CD4-positive, alpha-beta memory T cell (primary cell): Measurements from ENCODE around the gene ILK. TPM values are rescaled to one million over a fixed set of nuclear protein-coding genes. Genes with fewer than 3 reads are reported as not detected.
A peak's percentile ranks its signal among the peaks of the same experiment; 100 is the strongest.

Experiments used
- CTCF ChIA-PET: fragments of 350-600 bp; sonication (Branson Sonifier 250); formaldehyde crosslinking; loops from one replicate; lab custom pipeline; 2021; ENCODE audit warnings: inconsistent platforms; ENCODE audit not compliant: partially characterized antibody; lab: Charles Lee
- POLR2A ChIA-PET: fragments of 350-600 bp; sonication (Branson Sonifier 250); formaldehyde crosslinking; loops from one replicate; lab custom pipeline; 2021; ENCODE audit not compliant: partially characterized antibody; lab: Charles Lee
- DNase-seq, 5 donors: peaks; one replicate each; pipeline versions ENCODE4 v3.0.0 to v3.0.0-alpha.2; 2020 to 2022; ENCODE audit warnings: mixed read lengths in 1 of 5
- H3K27ac ChIP-seq: one replicate; pipeline ENCODE4 v1.7.0; 2013; ENCODE audit warnings: low read depth, low read length
- H3K27me3 ChIP-seq: 2 replicates; pipeline ENCODE4 v1.7.0; 2013; ENCODE audit warnings: mild to moderate bottlenecking, low read length, moderate library complexity; ENCODE audit not compliant: insufficient read depth
- H3K36me3 ChIP-seq: 2 replicates; pipeline ENCODE4 v1.7.0; 2013; ENCODE audit warnings: mild to moderate bottlenecking, low read length, moderate library complexity; ENCODE audit not compliant: insufficient read depth
- H3K4me1 ChIP-seq: 2 replicates; pipeline ENCODE4 v1.7.0; 2013; ENCODE audit warnings: mild to moderate bottlenecking, low read length, moderate library complexity; ENCODE audit not compliant: insufficient read depth
- H3K4me3 ChIP-seq, 2 donors: one replicate each; pipeline ENCODE4 v1.7.0; 2013; ENCODE audit warnings: low read length in 2 of 2, mild to moderate bottlenecking in 1 of 2
- H3K9me3 ChIP-seq, 2 donors: one replicate each; pipeline ENCODE4 v1.7.0; 2013; ENCODE audit warnings: low read length in 2 of 2, control low read depth in 1 of 2; ENCODE audit not compliant: control insufficient read depth in 1 of 2
- H3K27ac Mint-ChIP-seq, 7 donors: one replicate each; pipeline ENCODE4 v1.8.0; 2020 to 2021; ENCODE audit warnings: mixed read lengths in 7 of 7, mild to moderate bottlenecking in 6 of 7, inconsistent platforms in 3 of 7, moderate library complexity in 3 of 7
- H3K27me3 Mint-ChIP-seq, 2 donors: one replicate each; pipeline ENCODE4 v1.8.0; 2020 to 2021; ENCODE audit warnings: mixed read lengths in 2 of 2
- H3K36me3 Mint-ChIP-seq, 2 donors: one replicate each; pipeline ENCODE4 v1.8.0; 2020 to 2021; ENCODE audit warnings: mixed read lengths in 2 of 2, inconsistent platforms in 1 of 2, mild to moderate bottlenecking in 1 of 2
- H3K4me1 Mint-ChIP-seq, 4 donors: one replicate each; pipeline ENCODE4 v1.8.0; 2020 to 2021; ENCODE audit warnings: mixed read lengths in 4 of 4, mild to moderate bottlenecking in 1 of 4
- H3K4me3 Mint-ChIP-seq, 8 donors: one replicate each; pipeline ENCODE4 v1.8.0; 2020 to 2021; ENCODE audit warnings: mixed read lengths in 8 of 8, mild to moderate bottlenecking in 7 of 8, moderate library complexity in 6 of 8, inconsistent platforms in 3 of 8
- H3K9me3 Mint-ChIP-seq, 8 donors: one replicate each; pipeline ENCODE4 v1.8.0; 2020 to 2021; ENCODE audit warnings: mixed read lengths in 8 of 8, mild to moderate bottlenecking in 5 of 8, inconsistent platforms in 3 of 8, moderate library complexity in 1 of 8
- intact Hi-C: fragments of 100-400 bp; cut with micrococcal nuclease; formaldehyde crosslinking; loops from one replicate; pipeline ENCODE4 v1.15.1; 2023
- polyA plus RNA-seq, 2 donors: library from polyadenylated mRNA; unstranded; fragments of 300-500 nt; fragmentation: Illumina TruSeq; gene quantifications; one replicate each; pipeline ENCODE4 v1.2.3, GENCODE V29; 2021
- total RNA-seq, 2 experiments: library from RNA; stranded (reverse); gene quantifications; one replicate each; pipeline ENCODE4 v1.2.3, GENCODE V29; 2021

ILK gene
- total and polyA plus RNA-seq, 4 experiments from 2014 or later, result 121 to 132 (median 130) TPM

DNA sequence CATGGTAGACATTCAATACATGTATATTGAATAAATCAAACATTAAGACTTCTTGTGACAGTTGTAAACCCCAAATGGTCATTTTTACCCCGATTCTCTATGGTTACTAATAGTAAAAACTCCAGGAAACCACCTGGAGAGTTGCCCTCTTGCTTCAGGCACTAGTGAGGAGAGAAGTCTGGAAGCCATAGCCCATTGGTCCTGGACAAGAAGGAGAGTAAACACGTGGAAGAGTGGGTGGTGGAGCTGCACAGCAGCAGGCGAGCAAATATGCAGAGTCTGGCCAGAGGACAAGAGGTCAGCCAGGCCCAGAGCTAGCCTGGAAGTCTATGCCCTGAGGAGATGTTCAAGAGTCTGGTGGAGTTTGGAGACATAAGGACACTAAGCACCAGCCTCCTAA is 34.3 kb downstream of the ILK start:
- Mint-ChIP-seq H3K27ac (no peak overlapping the region), H3K9me3 (no peaks in the 10 kb centered on the region), H3K27me3 (peaks cover 0 to 2% of the 10 kb centered on the region in 2 donors), H3K4me1 (peaks cover 0 to 6% (median 0%) of the 10 kb centered on the region in 4 donors), H3K4me3 (no peak overlapping the region), H3K36me3 (no peaks in the 10 kb centered on the region)
- H3K4me3 ChIP-seq, result no peak overlapping the region
- no peaks in the 10 kb centered on the region for H3K27me3 ChIP-seq
- intact Hi-C loops, result no loop called here
- no peak for DNase-seq
- ChIA-PET CTCF (interaction anchor here (3.1 kb wide), 1 partner anchor 106 kb away, joined by 10 read pairs; no protein-coding TSS in a partner anchor), POLR2A (no interaction called here)
- no peaks in the 10 kb centered on the region for H3K36me3 ChIP-seq
- no peak overlapping the region for H3K27ac ChIP-seq
- no peaks in the 10 kb centered on the region for H3K9me3 ChIP-seq
- no peaks in the 10 kb centered on the region for H3K4me1 ChIP-seq

DNA sequence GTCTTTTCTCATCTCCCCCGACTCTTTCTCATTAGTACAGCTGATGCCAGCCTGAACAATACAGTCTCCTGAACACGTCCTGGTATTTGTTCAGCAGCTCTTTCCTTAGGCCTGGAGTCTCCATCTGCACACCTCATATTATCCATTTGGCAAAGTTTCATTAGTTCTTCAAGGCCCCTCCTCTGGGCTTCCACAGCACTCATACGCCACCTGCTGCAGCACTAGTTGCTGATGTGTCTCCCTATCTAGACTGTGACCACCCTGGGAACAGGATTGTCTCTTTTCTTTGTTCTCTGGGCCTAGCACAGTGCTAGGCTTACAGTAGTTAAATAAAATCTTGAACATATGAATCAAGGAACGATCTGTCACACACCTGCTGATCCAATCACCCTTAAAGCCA is 34.9 kb downstream of the ILK start:
- H3K27me3 Mint-ChIP-seq, result peaks cover 0 to 2% of the 10 kb centered on the region in 2 donors
- Histone ChIP-seq H3K4me3 (no peak overlapping the region), H3K9me3 (no peaks in the 10 kb centered on the region), H3K27ac (no peak overlapping the region), H3K36me3 (no peaks in the 10 kb centered on the region), H3K27me3 (no peaks in the 10 kb centered on the region), H3K4me1 (no peaks in the 10 kb centered on the region)
- H3K27ac Mint-ChIP-seq, result no peak overlapping the region
- POLR2A ChIA-PET, result interaction anchor here (0.7 to 3.2 kb wide), 3 partner anchors 10 to 45 kb away, joined by 3 to 8 read pairs (median 5); partner anchors contain the start of gene MRPL17
- intact Hi-C loops, result no loop called here
- CTCF ChIA-PET, result interaction anchor here (1.0 to 3.1 kb wide), 4 partner anchors 19 to 107 kb away, joined by 3 to 10 read pairs (median 6); partner anchors contain the start of genes MRPL17 and TPP1
- peaks cover 0 to 6% (median 0%) of the 10 kb centered on the region in 4 donors for H3K4me1 Mint-ChIP-seq
- DNase-seq, result no peak
- H3K4me3 Mint-ChIP-seq, result no peak overlapping the region
- H3K9me3 Mint-ChIP-seq, result no peaks in the 10 kb centered on the region
- no peaks in the 10 kb centered on the region for H3K36me3 Mint-ChIP-seq

DNA sequence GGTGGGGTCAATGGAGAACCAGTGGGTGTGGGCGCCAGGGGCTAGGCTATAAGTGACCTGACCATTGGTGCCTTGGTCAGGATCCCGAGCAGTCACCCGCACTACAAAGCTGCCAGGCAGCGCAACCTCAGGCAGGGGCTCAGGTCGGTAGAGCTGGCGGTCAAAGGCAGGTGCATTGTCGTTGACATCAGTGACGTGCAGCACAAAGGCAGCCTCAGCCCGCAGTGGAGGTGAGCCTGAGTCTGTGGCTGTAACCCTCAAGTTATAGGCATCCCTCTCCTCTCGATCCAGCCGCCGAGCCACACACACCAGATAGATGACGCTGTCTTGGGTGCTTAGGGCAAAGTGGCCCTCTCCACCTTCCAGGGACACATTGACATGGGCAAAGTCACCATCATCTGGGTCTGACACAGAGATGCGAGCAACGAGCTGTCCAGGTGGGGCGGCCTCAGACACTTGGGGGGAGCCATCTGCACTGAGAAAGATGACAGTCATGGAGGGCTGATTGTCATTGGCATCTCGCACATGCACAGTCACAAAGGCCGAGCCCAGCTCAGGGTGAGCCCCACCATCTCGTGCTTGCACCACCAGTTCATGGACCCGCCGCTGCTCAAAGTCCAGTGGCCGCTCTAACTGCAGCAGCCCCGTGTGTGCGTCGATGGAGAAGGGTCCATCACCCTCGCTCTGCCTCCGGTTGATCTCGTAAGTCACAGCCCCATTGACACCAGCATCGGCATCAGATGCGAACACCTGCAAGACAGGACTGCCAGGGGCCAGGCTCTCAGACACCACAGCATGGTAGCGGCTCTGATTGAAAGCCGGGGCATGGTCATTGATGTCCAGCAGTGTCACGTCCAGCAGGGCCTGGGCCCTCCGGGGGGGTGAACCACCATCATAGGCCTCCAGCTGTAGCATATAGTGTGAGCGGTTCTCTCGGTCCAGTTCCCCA is 36.7 kb downstream of the ILK start:
- Mint-ChIP-seq H3K4me3 (no peak overlapping the region), H3K36me3 (no peaks in the 10 kb centered on the region)
- POLR2A ChIA-PET, result interaction anchor here (1.7 to 3.2 kb wide), 2 partner anchors 22 to 43 kb away, joined by 5 to 8 read pairs; partner anchors contain the start of gene MRPL17

GRCh38 chr11:6640985-6641701 is 37.6 kb downstream of the ILK start:
- ChIA-PET POLR2A (interaction anchor here (1.4 to 3.2 kb wide), 2 partner anchors 23 to 28 kb away, joined by 4 to 8 read pairs; partner anchors contain the start of gene TAF10), CTCF (interaction anchor here (0.6 to 1.2 kb wide), 2 partner anchors 37 to 42 kb away, joined by 3 read pairs; partner anchors contain the start of gene MRPL17)
- Histone ChIP-seq H3K4me1 (peaks cover 19% of the 10 kb centered on the region), H3K27me3 (no peaks in the 10 kb centered on the region), H3K27ac (no peak overlapping the region), H3K36me3 (no peaks in the 10 kb centered on the region), H3K9me3 (no peaks in the 10 kb centered on the region), H3K4me3 (no peak overlapping the region)
- Mint-ChIP-seq H3K4me1 (peaks cover 0 to 12% (median 3%) of the 10 kb centered on the region in 4 donors), H3K27me3 (peaks cover 0 to 2% of the 10 kb centered on the region in 2 donors), H3K27ac (no peak overlapping the region), H3K9me3 (no peaks in the 10 kb centered on the region), H3K36me3 (no peaks in the 10 kb centered on the region), H3K4me3 (no peak overlapping the region)
- intact Hi-C loops, result no loop called here
- DNase-seq, result no peak

More for the DNA sequence above, 36.7 kb downstream of the ILK start:
- no peaks in the 10 kb centered on the region for H3K36me3 ChIP-seq
- no peaks in the 10 kb centered on the region for H3K9me3 ChIP-seq
- CTCF ChIA-PET, result interaction anchor here (1.2 to 3.1 kb wide), 3 partner anchors 43 to 109 kb away, joined by 3 to 10 read pairs (median 4); partner anchors contain the start of gene MRPL17
- no peak overlapping the region for H3K4me3 ChIP-seq
- DNase-seq, result no peak
- no peaks in the 10 kb centered on the region for H3K27me3 ChIP-seq
- H3K4me1 ChIP-seq, result peaks cover 11% of the 10 kb centered on the region
- Mint-ChIP-seq H3K27me3 (peaks cover 0 to 2% of the 10 kb centered on the region in 2 donors), H3K27ac (no peak overlapping the region), H3K9me3 (no peaks in the 10 kb centered on the region), H3K4me1 (peaks cover 0 to 6% (median 2%) of the 10 kb centered on the region in 4 donors)
- intact Hi-C loops, result no loop called here
- no peak overlapping the region for H3K27ac ChIP-seq

DNA sequence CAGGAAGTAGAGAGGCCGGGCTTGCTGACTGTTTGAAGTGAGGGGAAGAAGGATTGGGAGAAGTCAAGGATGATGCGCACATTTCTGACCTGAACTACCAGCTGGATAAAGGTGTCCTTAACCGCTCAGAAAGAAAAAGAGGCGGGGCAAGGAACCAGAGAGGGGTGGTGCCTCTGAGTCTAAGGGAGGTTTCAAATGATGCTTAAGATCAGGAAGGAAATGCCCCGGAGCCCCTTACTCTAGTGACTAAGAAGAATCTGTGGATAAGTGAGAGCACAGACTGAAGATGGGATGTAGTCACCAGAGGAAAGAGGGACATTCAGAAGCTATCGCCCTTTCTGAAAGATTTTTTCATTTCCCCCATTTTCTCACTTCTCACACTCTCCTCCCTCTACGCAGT is 39.4 kb downstream of the ILK start:
- Histone ChIP-seq H3K4me3 (no peak overlapping the region), H3K27ac (no peak overlapping the region), H3K4me1 (peaks cover 37% of the 10 kb centered on the region), H3K36me3 (no peaks in the 10 kb centered on the region), H3K27me3 (no peaks in the 10 kb centered on the region), H3K9me3 (no peaks in the 10 kb centered on the region)
- intact Hi-C loops, result no loop called here
- H3K9me3 Mint-ChIP-seq, result no peaks in the 10 kb centered on the region
- no peak overlapping the region for H3K27ac Mint-ChIP-seq
- ChIA-PET CTCF (no interaction called here), POLR2A (interaction anchor here (1.1 to 1.3 kb wide), 2 partner anchors 24 kb away, joined by 3 to 4 read pairs; partner anchors contain the start of gene TPP1)
- peaks cover 0 to 12% (median 3%) of the 10 kb centered on the region in 4 donors for H3K4me1 Mint-ChIP-seq
- H3K36me3 Mint-ChIP-seq, result no peaks in the 10 kb centered on the region
- no peak overlapping the region for H3K4me3 Mint-ChIP-seq
- peaks cover 0 to 2% of the 10 kb centered on the region in 2 donors for H3K27me3 Mint-ChIP-seq
- no peak for DNase-seq

DNA sequence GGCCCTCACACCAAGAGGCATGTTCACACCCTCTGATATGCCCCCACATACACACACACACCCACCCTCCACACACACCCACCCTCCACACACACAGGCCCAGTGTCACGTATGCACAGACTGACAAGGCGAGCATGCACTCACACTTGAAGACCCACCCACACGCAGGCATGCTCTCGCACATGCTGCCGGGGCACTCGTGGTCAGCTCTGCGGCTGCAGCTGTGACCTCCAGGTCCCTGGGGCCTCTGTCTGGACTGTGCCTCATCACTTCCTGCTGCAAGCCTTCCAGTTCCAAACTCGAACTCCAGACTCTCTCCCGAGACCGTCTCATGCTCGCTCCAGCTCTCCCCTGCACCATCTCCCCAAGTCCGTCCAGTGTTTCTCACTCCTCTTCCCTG is 42.5 kb downstream of the ILK start:
- DNase-seq, result no peak

More for the DNA sequence above, 42.5 kb downstream of the ILK start:
- no peaks in the 10 kb centered on the region for H3K27me3 Mint-ChIP-seq
- no peaks in the 10 kb centered on the region for H3K9me3 ChIP-seq
- H3K27ac ChIP-seq, result peak overlapping the region; percentile 54
- H3K36me3 ChIP-seq, result no peaks in the 10 kb centered on the region
- peak overlapping the region in 2 of 7 donors; percentile 71 to 86 for H3K27ac Mint-ChIP-seq
- peaks cover 0 to 12% (median 0%) of the 10 kb centered on the region in 4 donors for H3K4me1 Mint-ChIP-seq
- peak overlapping the region in 4 of 8 donors; percentile 48 to 63 (median 62) for H3K4me3 Mint-ChIP-seq
- peaks cover 44% of the 10 kb centered on the region for H3K4me1 ChIP-seq
- no peaks in the 10 kb centered on the region for H3K9me3 Mint-ChIP-seq
- no peak overlapping the region for H3K4me3 ChIP-seq
- H3K36me3 Mint-ChIP-seq, result no peaks in the 10 kb centered on the region
- ChIA-PET CTCF (interaction anchor here (1.2 to 2.1 kb wide), 4 partner anchors 20 to 34 kb away, joined by 3 to 13 read pairs (median 5); partner anchors contain the start of genes TAF10 and TPP1), POLR2A (interaction anchor here (0.9 to 3.3 kb wide), 15 partner anchors 8 to 165 kb away, joined by 3 to 37 read pairs (median 8); partner anchors contain the start of genes ARFIP2, DCHS1, ILK and MRPL17)
- intact Hi-C loops, result loop anchor here (2.0 kb wide), 1 partner anchor 21 kb away; no protein-coding TSS in a partner anchor
- no peaks in the 10 kb centered on the region for H3K27me3 ChIP-seq
